DMS153 (cell line): Measurements from ENCODE around the gene ACTL7B.
"Not testable (repeated sequence)": the region's sequence is repeated elsewhere in the genome, so short reads cannot be mapped to it uniquely, and the experiment has no call there.

Experiments
- DNase-seq: peaks from one replicate; lab custom pipeline; 2025; lab: John Stamatoyannopoulos, UW

Gene ACTL7B

DNA sequence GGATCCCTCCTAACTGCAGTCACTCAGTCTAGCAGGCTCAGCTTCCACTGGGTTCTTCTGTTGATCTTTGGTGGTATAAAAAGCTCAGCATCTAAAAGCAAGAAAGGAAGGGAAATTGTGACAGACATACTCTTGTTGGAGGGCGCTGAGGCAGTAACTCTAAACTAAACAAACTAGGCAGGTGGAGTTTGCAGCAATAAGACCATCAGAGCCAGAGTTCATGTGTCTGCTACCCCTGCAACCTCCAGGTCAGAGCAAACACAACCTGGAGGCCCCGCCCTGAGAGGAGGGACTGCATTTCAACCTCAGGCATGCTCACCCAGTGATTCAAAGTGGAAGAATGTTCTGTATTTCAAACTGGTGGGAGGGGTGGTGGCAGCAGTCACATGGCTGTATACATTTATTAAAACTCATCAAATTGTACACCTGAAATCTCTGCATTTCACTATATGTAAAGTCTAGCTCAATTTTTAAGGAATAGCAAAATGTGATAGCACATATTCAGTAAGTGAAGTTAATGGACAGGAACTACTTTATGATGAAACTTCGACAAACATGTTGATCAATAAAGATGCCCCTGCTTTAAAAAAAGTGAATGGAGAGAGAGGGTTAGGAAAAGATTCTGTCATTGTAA is 13.4 kb upstream of the ACTL7B start:
- DNase-seq = no peak

DNA sequence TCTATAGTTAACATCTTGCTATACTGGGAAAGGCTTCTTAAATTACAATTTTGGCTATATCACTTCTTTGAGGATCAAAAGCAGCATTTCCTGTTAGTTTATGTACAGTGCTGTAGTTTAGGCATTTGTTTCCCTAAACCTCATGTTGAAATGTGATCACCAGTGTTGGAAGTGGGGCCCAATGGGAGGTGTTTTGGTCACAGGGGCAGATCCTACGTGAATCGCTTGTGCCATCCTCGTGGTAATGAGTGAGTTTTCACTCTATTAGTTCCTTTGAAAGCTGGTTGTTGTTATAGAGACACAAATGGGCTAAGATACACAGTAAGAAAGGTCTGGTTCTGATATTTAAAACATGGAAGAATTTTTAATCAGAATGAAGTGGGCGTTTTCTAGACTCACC is 12.0 kb upstream of the ACTL7B start:
- no peak for DNase-seq

DNA sequence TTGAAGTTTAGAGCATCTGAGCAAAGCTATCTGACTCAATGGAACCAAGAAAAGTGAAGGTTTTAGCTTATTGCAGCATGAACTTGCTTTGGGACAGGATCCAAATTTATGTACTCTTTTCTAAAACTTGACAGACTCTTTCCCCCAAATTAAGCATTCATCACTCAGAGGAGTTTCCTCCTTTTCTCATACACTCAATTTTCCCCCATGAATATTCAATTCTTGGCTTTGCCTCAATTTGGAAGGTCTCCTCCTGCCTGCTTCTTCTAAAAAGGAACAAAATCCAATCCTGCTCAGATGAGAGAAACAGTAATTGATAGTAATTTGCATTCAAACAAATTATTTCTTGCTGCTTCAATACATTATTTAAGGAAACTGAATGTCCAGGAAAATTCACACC is 11.3 kb upstream of the ACTL7B start:
- DNase-seq = no peak

DNA sequence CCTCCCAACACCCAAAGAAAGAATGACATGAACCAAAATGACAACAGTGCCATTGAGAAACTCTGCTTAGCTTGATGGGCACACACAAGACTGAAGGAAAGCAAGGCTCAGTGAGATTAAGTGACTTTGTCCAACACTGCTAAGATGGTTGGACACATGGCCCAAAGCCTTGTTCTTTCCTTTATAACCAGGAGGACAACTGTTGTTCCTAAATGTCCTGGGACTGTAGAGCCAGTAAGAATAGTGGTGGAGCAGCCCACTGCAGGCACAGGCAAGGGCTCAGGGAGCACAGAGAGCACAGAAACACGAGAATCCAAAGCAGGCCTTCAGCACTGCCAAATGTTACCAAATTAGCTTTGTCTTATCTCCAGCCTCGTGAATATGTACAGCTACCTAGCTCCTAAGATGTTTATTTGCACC is 10.2 kb upstream of the ACTL7B start:
- DNase-seq = no peak

DNA sequence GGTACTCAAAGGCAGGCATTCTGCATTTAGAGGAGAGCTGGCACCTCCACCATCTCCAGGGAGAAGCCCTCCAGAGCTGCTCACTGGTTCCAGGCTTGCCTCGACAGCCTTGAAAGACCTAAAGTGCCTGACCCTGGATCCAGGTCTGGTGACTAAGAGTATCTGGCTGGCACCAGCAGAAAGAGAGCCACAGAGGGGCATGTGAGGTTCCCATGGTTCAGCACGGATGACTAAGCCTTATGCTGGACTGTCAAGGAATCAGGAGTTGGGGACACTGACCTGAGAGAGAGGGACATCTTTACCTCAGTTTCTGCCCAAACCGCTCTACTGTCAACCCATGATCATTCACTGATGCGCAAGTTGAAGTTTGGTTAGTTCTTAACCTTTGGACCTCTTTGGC is 9.3 kb upstream of the ACTL7B start:
- no peak for DNase-seq

DNA sequence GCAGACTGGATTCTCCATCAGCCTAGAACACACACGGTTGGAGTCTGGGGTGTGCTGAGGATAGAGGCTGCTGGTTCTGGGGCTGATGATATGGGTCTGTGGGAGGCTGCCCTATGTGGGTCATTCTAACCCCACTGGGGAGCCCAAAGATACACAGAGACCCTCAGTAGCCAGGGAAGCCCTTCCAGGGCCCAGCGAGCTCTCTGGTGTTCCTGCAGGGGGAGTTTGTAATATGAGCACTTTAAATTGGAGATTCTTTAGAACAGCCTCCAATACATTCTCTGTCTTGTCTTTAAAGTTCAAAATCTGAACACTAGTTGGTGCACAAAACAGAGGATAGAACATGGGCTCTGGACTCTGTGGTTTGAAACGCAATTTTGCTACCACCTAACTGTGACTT is 8.7 kb upstream of the ACTL7B start:
- DNase-seq = no peak

DNA sequence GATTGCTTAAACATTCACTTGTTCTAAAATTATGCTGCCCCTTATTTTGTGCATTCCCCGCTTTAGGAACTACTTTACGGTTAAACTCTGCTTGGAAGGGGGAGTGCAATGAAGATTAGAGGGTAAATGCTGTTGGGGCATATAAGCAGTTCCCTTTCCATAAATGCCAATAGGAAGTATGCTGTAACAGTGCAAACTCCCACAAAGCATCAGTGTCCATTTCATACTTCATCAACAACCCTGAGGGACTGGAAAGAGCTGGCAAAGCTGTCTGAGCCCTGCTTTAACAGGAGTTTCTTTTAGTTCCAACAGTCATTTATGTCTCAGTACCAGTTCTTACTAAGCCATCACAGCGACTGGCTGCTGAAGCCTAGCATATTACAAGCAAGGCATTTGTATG is 8.1 kb upstream of the ACTL7B start:
- DNase-seq = no peak

DNA sequence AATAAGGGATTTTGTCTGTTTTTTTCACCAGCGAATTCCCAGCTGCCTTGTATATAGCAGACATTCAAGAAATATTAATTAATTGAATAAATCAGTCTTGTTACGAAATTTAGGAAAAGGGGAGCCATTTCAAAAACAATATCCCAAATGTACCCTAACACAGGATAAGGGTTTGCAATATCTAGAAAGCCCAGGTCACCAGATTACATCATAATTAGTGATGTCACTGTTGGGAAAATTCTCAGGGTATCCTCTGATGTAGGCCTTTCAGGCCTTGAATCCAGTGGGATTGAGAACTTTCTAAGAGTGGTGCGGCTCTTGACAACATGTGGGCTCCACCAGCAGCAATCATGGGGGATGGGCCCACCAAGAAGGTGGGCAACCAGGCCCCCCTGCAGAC is 6.2 kb upstream of the ACTL7B start, which contains the start of gene ACTL7A:
Gene ACTL7A (plus strand): TSS at position 270 of the 400 bp plus-strand sequence. CDS start 57 bp downstream, at position 327.
- no peak for DNase-seq

DNA sequence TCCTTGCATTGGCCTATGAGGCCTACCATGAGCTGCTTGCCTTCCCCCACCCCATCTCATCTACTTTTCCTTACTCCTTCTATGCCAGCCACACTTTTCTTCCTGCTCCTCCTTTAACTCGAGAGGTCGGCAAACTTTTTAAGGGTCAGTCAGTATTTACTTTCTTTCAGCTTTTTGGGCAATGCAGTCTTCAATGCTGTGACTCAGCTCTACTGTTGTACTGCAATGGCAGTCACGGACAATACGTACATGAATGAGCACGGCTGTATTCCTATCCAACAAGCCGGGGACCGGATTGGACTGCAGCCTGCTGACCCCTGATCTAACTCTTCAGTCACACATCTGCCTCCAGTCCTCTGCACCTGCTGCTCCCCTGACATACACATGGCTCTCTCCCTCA is 5.7 kb upstream of the ACTL7B start:
- DNase-seq = no peak

DNA sequence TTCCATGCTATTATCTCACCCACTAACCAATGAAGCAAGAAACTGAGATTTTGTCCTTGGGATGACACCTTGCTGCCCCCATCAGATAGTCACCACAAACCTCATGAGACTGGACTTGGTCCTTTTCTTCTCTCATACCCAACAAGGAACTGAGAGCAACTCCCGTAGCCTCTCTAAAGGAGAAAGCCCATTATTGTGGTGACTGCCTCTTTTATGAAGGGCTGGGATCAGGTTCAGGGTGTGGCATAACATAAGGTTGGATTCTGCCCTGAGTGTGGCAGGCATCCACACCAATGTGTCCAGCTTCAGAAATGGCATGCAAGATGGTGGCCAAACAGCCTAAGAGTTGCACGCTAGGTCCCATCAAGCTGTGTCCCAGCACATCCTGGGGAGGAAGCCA is 5.0 kb upstream of the ACTL7B start:
- no peak for DNase-seq

DNA sequence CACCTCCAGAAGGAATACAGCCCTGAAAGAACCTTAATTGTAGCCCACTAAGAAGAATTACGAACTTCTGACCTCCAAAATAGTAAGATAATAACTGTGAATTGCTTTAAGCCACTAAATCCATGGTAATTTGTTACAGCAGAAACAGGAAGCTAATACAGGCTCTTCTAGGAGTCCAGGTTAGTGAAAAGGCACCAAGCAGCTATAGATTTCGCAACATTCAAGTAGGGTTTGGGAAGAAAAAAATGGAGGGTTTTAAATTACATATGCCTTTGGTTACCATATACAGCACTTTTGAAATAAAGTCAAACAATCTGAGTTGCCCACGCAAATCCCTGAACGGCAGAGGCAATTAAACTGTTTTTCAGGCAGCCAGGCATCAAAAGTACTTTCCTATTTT is 4.6 kb upstream of the ACTL7B start:
- DNase-seq = no peak

DNA sequence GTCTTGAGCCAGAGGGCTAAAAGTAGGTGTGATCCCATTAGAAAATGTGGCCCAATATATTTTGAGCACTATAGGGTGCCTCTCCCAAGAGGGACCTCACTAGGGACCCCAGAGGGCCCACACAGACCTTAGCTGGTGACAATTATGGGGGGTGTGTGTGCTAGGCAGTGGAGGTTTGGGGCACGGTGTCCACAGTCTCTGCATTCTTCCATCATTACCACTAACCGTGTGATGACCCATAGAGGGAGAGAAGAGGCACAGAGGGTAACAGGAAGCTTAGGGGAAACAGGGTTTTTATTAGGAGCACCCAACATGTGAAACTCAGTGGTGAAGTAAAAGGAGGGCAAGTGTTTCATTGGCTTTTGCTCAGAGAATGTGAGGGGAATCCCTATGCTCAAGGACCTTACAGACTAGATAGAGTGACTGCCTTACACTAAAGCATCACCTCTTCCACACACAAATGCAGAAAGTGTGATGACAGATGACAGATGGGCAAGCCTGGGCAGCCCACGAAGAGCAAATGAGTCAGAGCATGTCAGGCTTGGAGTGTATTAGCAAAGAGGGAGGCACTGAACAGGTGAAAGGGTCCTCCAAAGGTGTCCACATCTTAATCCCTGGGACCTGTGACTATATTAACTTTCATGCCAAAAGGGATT is 3.8 kb upstream of the ACTL7B start:
- DNase-seq = no peak

DNA sequence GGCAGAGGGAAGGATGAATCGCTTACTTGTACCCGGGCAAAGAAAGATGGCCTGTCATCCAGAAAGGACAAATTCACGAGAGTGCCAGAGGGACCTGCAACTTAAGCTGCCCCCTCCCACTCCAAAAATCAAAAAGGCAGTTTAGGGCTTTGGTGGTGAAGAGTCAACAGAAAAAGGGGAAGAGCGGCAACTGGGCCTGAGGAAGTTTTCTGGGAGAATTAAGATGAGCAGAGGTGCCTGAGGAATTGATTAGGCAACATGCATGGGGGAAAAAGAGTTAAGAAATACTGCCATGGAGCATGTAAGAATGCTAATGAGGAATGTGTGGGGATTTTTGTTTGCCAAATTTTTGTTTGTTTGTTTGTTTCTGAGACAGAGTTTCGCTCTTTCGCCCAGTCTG is 1.8 kb upstream of the ACTL7B start:
- no peak for DNase-seq

DNA sequence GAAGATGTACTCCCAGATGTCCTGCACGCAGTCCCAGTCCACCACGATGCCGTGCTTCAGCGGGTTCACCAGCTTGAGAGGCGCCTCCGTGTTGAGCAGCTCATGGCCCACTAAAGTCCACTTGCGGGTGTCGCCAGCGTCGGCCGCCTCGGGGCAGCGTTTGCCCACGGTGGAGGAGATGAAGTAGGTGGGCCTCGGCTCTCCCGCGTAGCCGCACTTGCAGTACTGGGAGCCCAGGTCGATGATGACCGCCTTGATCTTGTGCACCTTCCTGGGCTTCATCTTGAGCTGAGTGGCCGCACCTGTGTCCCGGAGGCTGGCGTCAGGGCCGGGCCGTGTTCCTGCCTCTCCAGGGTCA is 278 bp downstream of the ACTL7B start:
- DNase-seq = no peak

DNA sequence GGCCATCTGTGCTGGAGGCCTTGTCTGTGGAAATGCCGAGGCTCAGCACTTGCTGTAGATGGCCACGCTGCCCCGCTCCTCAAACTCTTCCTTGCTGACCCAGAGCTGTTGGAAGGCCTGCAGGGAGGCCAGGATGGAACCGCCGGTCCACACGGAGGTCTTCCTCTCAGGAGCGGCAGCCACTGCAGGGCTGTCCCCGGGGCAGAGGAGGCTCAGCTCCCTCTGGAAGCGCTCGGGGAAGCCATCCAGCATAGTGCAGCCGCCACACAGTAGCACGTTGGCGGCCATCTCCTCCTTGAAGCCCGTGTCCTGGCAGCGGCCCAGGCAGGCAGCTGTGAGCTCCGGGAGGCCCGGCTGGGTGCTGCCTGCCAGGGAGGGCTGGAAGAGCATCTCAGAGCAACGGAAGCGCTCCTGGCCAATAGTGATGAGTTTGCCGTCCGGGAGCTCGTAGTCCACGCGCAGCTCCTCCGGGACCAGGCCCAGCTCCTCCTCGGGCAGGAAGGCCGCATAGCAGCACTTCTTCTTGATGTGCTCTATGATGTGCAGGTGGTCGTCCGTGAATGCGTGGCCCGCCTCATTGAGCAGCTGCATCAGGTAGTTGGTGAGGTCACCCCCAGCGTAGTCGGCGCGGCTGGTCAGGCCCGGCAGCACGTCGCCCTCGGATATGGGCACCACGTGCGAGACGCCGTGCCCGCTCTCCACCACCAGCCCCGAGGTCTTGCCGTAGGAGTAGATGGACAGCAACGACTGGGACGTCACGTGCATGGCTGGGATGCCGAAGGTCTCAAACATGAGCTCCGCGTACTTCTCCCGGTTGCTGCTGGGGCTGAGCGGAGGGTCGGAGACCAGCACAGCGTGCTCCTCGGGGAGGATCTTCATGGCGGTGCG is 901 bp downstream of the ACTL7B start:
- DNase-seq = no peak

DNA sequence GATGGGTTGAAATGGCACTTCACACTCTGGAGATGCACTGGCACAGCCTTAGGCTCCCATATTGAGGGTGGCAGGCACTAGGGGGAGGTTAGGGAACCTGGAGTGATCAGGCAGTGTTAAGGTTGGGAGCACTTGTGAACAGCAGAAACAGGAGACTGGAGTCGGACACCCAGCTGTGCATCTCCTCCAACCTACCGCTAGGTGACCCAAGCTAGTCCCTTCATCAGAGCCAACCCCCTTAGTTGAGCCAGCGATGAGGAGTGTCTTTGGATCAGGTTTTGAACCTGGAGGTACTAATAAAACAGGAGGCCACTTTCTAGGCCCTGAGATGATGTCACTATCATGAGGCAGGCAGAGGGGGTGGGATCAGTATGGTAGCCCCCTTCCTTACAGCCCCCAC is 1.7 kb downstream of the ACTL7B start:
- DNase-seq = no peak

DNA sequence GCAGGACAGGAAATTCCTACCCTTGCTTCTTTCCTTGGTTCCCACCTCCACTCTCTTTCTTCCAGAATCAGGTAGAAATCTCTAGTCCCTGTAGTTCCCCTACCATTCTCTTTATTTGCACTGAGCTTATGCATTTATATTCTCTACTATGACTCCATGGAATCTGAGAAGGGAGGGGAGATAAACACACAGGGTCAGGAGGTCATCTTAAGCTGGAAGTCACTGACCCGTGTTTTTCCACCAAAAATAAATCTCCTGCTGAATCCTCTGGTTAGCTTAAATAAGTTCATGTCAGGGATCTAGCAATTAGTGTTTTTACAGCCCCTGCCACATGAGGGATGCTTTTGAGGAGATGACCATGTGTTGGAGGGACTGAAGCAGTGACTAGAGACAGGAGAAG is 3.7 kb downstream of the ACTL7B start:
- no peak for DNase-seq

DNA sequence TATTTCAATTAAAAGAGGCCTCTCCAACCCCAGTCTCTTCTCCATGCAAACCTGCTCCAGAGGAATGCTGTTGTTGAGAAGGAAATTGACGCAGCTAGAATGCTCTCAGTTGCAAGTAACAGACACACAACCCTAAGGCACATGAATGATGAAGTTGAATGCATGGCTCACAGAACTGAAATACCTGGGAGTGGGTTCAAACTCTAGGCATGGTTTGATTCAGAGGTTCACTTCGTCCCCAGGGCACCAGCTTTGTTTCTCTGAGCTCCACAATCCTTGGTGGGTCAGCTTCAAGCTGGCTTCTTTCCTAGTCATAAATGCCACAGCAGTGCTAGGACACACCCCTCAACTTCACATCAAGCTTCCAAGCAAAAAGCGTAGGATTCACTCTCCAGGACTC is 4.6 kb downstream of the ACTL7B start:
- DNase-seq = no peak

DNA sequence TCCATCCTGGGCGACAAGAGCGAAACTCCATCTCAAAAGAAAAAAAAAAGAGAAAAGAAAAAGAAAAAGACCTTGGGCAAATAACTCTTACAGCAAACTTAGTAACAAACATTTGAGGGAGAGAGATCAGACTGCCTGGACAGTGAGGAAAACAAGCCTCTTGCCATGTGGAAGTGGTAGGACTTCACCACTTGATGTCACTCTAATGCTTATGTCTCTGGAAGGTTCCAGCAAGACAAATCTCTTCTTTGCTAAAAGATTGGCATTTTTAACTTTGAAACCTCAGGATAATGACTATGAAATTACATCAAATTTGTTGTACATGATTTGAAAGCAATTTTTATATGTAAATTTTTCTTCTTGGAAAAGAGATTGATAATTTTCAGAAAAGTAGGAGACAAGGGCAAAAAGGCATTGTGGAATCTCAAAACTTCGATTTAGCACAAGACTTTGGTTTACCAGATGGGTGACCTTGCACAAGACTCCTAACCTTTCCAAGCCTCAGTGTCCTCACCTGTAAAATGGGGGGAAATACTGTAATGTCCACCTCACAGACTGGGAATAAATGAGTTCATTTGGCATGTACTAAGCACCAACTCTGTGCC is 5.4 kb downstream of the ACTL7B start:
- peak; percentile 15 for DNase-seq

DNA sequence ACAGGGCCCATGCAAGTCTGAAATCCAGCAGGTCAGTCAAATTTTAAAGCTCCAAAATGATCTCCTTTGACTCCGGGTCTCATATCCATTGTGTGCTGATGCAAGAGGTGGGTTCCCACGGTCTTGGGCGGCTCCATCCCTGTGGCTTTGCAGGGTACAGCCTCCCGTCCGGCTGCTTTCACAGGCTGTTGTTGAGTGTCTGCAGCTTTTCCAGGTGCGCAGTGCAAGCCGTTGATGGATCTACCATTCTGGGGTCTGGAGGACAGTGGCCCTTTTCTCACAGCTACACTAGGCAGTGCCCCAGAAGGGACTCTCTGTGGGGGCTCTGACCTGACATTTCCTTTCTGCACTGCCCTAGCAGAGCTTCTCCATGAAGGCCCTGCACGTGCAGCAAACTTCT is 7.5 kb downstream of the ACTL7B start:
- not testable (repeated sequence) for DNase-seq

DNA sequence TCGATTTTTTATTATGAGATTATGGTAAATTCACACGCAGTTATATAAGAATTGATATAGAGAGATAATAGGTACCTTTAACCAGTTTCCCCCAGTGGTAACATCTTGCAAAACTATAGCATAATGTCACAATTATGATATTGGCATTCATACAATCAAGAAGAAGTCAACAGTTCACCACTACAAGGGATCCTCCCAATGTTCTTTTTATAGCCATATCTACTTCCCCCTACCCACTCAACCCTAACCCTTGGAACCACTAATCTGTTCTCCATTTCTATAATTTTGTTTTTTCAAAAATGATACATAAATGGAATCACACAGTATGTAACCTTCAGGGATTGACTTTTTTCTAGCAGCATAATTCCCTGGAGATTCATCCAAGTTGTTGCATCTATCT is 9.8 kb downstream of the ACTL7B start:
- no peak for DNase-seq

DNA sequence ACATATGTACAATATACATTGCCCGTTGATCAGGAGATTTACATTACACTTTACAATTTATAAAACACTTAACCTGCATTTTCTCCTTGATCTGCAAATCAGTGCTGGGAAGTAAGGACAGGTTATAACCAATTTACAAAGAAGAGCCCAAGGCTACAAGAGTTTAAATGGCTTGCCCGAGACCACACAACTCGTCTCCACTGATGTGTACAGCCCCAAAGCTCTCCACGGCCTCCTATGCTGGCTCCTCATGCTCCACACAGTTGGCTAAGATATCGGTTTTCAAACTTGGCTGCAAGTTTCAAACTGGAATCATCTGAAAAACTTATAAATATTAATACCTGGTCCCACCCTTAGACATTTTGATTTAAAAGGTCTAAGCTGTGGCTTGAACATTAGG is 10.3 kb downstream of the ACTL7B start:
- DNase-seq = no peak

DNA sequence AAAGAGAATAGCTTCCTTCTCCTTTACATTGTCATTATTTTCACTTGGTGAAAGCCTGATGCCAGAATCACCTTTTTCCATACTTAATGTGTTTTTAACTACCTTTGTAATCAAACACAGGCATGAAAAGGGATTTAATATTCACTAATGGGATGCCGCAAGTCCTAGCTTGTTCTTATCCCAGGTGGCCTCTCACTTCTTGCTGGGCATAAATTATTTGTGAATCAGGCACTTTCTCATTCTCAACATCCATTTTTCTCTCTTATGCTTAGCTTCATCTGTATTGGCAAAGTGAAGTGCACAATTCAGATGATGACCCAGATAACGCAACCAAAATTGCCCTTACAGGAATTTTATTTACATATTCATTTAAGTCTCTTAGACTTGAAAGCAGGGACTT is 10.9 kb downstream of the ACTL7B start:
- DNase-seq = peak; percentile 82
